HepG2 (cell line): Measurements from ENCODE around the gene PGS1. TPM values are rescaled to one million over a fixed set of nuclear protein-coding genes. Genes with fewer than 3 reads are reported as not detected.
A peak's percentile ranks its signal among the peaks of the same experiment; 100 is the strongest.

Experiments
- CENPT ChIP-seq: sonication (generic); formaldehyde crosslinking; IDR thresholded peaks from 2 replicates; pipeline ENCODE4 v1.8.0; 2022; ENCODE audit warnings: low read depth, mild to moderate bottlenecking, moderate library complexity, missing genetic modification reagents
- ETV5 ChIP-seq: IDR thresholded peaks from 2 replicates; pipeline ENCODE4 v1.6.1; 2018; ENCODE audit warnings: missing biosample characterization, missing genetic modification reagents, inconsistent platforms, borderline replicate concordance
- YEATS2 ChIP-seq: sonication (generic); formaldehyde crosslinking; IDR thresholded peaks from 2 replicates; pipeline ENCODE4 v1.4.0; 2020; ENCODE audit warnings: missing genetic modification reagents, borderline replicate concordance
- ZNF253 ChIP-seq: sonication (generic); formaldehyde crosslinking; IDR thresholded peaks from 2 replicates; pipeline ENCODE4 v1.8.0; 2022; ENCODE audit warnings: mild to moderate bottlenecking, missing genetic modification reagents, borderline replicate concordance
- ZNF317 ChIP-seq: sonication (generic); formaldehyde crosslinking; IDR thresholded peaks from 2 replicates; pipeline ENCODE4 v1.5.0; 2020; ENCODE audit warnings: mild to moderate bottlenecking, missing genetic modification reagents
- ZNF326 ChIP-seq: sonication (generic); formaldehyde crosslinking; IDR thresholded peaks from 2 replicates; pipeline ENCODE4 v1.4.0; 2020; ENCODE audit warnings: missing genetic modification reagents, borderline replicate concordance
- ZNF577 ChIP-seq: sonication (generic); formaldehyde crosslinking; IDR thresholded peaks from 2 replicates; pipeline ENCODE4 v1.4.0; 2020; ENCODE audit warnings: mild to moderate bottlenecking, low read depth, missing genetic modification reagents, borderline replicate concordance
- ZNF678 ChIP-seq: sonication (generic); formaldehyde crosslinking; IDR thresholded peaks from 2 replicates; pipeline ENCODE4 v1.4.0; 2020; ENCODE audit warnings: mild to moderate bottlenecking, missing genetic modification reagents
- ZNF749 ChIP-seq: sonication (generic); formaldehyde crosslinking; IDR thresholded peaks from 2 replicates; pipeline ENCODE4 v1.8.0; 2022; ENCODE audit warnings: mild to moderate bottlenecking, missing genetic modification reagents, moderate library complexity, borderline replicate concordance
- polyA plus RNA-seq, 8 experiments: library from polyadenylated mRNA; depleted of rRNA in 3 of 8; stranded (reverse) in 7 of 8; unstranded in 1 of 8; fragments of >200 nt; fragmentation: Illumina TruSeq in 4 of 8; extraction: Trizol in 4 of 8; gene quantifications; 2 replicates each; pipeline versions ENCODE4 v1.2.1 to v1.2.3, GENCODE V29; 2011 to 2016; ENCODE audit warnings: low read depth in 4 of 8, missing spikeins in 1 of 8, mixed read lengths in 1 of 8; ENCODE audit not compliant: insufficient read depth in 1 of 8
- total RNA-seq, 5 experiments: library from RNA; depleted of rRNA; stranded (reverse); fragments of >200 nt; fragmentation: Illumina TruSeq; extraction: Trizol; gene quantifications; 2 replicates each; pipeline ENCODE4 v1.2.3, GENCODE V29; 2016; ENCODE audit warnings: low read depth in 1 of 5
- TF ChIP-seq, protein P1 (sequence below): sonication (generic); formaldehyde crosslinking; IDR thresholded peaks from 2 replicates; pipeline ENCODE4 v1.5.0; 2020; ENCODE audit warnings: mild to moderate bottlenecking, missing genetic modification reagents, moderate library complexity
- TF ChIP-seq, protein P2 (sequence below): sonication (generic); formaldehyde crosslinking; IDR thresholded peaks from 2 replicates; pipeline ENCODE4 v1.4.0; 2020; ENCODE audit warnings: missing genetic modification reagents
- TF ChIP-seq, protein P3 (sequence below): sonication (generic); formaldehyde crosslinking; conservative IDR thresholded peaks from 2 replicates; pipeline ENCODE4 v1.8.0; 2022; ENCODE audit warnings: mild to moderate bottlenecking, moderate library complexity, missing genetic modification reagents
- TF ChIP-seq, protein P4 (sequence below): sonication (generic); formaldehyde crosslinking; IDR thresholded peaks from 2 replicates; pipeline ENCODE4 v1.8.0; 2022; ENCODE audit warnings: low read depth, missing genetic modification reagents
- TF ChIP-seq, protein P5 (sequence below): sonication (generic); formaldehyde crosslinking; IDR thresholded peaks from 2 replicates; pipeline ENCODE4 v1.5.1; 2020; ENCODE audit warnings: mild to moderate bottlenecking, moderate library complexity, missing genetic modification reagents
- TF ChIP-seq, protein P6 (sequence below): sonication (generic); formaldehyde crosslinking; IDR thresholded peaks from 2 replicates; pipeline ENCODE4 v1.5.1; 2020; ENCODE audit warnings: mild to moderate bottlenecking, missing genetic modification reagents

PGS1 gene
- total and polyA plus RNA-seq, 2 of the 13 experiments (the other 11 are each of a cell fraction or from before 2014, with no cell fraction given) = 25.9 to 31.5 TPM

DNA sequence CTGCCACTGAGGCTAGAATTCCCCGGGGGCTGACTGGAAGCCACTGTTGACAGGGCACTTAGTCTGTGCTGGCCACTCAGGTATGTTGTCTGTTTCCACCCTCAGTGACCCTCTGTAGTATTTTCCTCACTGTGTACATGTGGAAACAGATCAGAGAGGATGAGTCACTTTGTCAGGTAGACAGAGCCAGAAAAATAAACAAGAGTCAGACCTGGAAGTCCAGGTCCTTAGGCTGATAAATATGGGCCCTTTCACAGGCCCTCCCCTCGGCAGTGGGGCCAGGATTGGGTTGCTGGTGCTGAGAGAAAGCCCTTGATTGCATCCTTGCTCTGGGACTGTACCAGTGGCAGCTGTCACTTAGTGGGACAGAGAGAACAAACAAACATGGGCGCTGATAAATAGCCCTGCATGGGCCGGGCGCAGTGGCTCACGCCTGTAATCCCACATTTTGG lies 21.3 kb downstream of the PGS1 start (continued):
- TF ChIP-seq, protein P1, sequence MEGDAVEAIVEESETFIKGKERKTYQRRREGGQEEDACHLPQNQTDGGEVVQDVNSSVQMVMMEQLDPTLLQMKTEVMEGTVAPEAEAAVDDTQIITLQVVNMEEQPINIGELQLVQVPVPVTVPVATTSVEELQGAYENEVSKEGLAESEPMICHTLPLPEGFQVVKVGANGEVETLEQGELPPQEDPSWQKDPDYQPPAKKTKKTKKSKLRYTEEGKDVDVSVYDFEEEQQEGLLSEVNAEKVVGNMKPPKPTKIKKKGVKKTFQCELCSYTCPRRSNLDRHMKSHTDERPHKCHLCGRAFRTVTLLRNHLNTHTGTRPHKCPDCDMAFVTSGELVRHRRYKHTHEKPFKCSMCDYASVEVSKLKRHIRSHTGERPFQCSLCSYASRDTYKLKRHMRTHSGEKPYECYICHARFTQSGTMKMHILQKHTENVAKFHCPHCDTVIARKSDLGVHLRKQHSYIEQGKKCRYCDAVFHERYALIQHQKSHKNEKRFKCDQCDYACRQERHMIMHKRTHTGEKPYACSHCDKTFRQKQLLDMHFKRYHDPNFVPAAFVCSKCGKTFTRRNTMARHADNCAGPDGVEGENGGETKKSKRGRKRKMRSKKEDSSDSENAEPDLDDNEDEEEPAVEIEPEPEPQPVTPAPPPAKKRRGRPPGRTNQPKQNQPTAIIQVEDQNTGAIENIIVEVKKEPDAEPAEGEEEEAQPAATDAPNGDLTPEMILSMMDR (CRISPR knock-in tag) = no peak
- TF ChIP-seq ZNF253 (CRISPR knock-in tag) (0 out of 2 replicates have a peak, but pooled peaks have one; percentile 46), ZNF326 (no peak), CENPT (CRISPR knock-in tag) (no peak), ZNF317 (peak; percentile 76), ZNF678 (CRISPR knock-in tag) (no peak), ZNF577 (CRISPR knock-in tag) (no peak), ETV5 (peak; percentile 77; the same call in 1 of the 2 replicates), YEATS2 (CRISPR knock-in tag) (peak; percentile 20; the same call in 1 of the 2 replicates), ZNF749 (CRISPR knock-in tag) (no peak)
- TF ChIP-seq, protein P2, sequence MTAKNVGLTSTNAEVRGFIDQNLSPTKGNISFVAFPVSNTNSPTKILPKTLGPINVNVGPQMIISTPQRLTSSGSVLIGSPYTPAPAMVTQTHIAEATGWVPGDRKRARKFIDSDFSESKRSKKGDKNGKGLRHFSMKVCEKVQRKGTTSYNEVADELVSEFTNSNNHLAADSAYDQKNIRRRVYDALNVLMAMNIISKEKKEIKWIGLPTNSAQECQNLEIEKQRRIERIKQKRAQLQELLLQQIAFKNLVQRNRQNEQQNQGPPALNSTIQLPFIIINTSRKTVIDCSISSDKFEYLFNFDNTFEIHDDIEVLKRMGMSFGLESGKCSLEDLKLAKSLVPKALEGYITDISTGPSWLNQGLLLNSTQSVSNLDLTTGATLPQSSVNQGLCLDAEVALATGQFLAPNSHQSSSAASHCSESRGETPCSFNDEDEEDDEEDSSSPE (CRISPR knock-in tag) = no peak
- TF ChIP-seq, protein P3, sequence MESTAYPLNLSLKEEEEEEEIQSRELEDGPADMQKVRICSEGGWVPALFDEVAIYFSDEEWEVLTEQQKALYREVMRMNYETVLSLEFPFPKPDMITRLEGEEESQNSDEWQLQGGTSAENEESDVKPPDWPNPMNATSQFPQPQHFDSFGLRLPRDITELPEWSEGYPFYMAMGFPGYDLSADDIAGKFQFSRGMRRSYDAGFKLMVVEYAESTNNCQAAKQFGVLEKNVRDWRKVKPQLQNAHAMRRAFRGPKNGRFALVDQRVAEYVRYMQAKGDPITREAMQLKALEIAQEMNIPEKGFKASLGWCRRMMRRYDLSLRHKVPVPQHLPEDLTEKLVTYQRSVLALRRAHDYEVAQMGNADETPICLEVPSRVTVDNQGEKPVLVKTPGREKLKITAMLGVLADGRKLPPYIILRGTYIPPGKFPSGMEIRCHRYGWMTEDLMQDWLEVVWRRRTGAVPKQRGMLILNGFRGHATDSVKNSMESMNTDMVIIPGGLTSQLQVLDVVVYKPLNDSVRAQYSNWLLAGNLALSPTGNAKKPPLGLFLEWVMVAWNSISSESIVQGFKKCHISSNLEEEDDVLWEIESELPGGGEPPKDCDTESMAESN (CRISPR knock-in tag) = no peak
- TF ChIP-seq, protein P4, sequence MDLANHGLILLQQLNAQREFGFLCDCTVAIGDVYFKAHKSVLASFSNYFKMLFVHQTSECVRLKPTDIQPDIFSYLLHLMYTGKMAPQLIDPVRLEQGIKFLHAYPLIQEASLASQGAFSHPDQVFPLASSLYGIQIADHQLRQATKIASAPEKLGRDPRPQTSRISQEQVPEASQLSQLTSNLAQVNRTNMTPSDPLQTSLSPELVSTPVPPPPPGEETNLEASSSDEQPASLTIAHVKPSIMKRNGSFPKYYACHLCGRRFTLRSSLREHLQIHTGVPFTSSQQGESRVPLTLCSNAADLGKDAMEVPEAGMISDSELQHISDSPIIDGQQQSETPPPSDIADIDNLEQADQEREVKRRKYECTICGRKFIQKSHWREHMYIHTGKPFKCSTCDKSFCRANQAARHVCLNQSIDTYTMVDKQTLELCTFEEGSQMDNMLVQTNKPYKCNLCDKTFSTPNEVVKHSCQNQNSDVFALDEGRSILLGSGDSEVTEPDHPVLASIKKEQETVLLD (CRISPR knock-in tag) = no peak
- TF ChIP-seq, protein P5, sequence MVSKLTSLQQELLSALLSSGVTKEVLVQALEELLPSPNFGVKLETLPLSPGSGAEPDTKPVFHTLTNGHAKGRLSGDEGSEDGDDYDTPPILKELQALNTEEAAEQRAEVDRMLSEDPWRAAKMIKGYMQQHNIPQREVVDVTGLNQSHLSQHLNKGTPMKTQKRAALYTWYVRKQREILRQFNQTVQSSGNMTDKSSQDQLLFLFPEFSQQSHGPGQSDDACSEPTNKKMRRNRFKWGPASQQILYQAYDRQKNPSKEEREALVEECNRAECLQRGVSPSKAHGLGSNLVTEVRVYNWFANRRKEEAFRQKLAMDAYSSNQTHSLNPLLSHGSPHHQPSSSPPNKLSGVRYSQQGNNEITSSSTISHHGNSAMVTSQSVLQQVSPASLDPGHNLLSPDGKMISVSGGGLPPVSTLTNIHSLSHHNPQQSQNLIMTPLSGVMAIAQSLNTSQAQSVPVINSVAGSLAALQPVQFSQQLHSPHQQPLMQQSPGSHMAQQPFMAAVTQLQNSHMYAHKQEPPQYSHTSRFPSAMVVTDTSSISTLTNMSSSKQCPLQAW (CRISPR knock-in tag) = peak; percentile 87
- TF ChIP-seq, protein P6, sequence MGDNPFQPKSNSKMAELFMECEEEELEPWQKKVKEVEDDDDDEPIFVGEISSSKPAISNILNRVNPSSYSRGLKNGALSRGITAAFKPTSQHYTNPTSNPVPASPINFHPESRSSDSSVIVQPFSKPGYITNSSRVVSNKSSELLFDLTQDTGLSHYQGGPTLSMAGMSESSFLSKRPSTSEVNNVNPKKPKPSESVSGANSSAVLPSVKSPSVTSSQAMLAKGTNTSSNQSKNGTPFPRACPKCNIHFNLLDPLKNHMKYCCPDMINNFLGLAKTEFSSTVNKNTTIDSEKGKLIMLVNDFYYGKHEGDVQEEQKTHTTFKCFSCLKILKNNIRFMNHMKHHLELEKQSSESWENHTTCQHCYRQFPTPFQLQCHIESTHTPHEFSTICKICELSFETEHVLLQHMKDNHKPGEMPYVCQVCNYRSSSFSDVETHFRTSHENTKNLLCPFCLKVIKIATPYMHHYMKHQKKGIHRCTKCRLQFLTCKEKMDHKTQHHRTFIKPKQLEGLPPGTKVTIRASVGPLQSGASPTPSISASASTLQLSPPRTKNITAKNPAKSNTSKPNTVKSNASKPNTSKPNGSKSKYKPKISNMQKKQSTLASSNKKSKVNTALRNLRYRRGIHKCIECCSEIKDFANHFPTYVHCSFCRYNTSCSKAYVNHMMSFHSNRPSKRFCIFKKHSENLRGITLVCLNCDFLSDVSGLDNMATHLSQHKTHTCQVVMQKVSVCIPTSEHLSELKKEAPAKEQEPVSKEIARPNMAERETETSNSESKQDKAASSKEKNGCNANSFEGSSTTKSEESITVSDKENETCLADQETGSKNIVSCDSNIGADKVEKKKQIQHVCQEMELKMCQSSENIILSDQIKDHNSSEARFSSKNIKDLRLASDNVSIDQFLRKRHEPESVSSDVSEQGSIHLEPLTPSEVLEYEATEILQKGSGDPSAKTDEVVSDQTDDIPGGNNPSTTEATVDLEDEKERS = no peak
